Transverse colon (tissue), 4 donors: ENCODE results near the gene MYO15B. TPM values are rescaled to one million over a fixed set of nuclear protein-coding genes. Genes with fewer than 3 reads are reported as not detected.

ENCODE experiments used
- DNase-seq: peaks from one replicate; pipeline ENCODE4 v3.0.0-alpha.2; 2019
- H3K27ac ChIP-seq, 4 donors: fragments of 200-600 bp; sonication (generic); 2 replicates each; pipeline ENCODE4 v1.5.1; 2016 to 2018; ENCODE audit warnings: inconsistent platforms in 4 of 4
- H3K27me3 ChIP-seq: fragments of 200-600 bp; sonication (generic); 2 replicates; pipeline ENCODE4 v1.5.1; 2017; ENCODE audit warnings: inconsistent platforms
- H3K36me3 ChIP-seq, 4 donors: fragments of 200-600 bp; sonication (generic); 2 replicates each; pipeline ENCODE4 v1.5.1; 2017 to 2019; ENCODE audit warnings: inconsistent platforms in 4 of 4
- H3K4me1 ChIP-seq, 4 donors: fragments of 200-600 bp; sonication (generic); 2 replicates each; pipeline ENCODE4 v1.5.1; 2017 to 2020; ENCODE audit warnings: inconsistent platforms in 4 of 4
- H3K4me3 ChIP-seq, 4 donors: fragments of 200-600 bp; sonication (generic); 1 replicate in 1 of 4; 2 replicates in 3 of 4; pipeline versions ENCODE4 v1.5.1 to v1.6.1; 2017 to 2019; ENCODE audit warnings: inconsistent platforms in 4 of 4
- H3K9me3 ChIP-seq, 2 donors: fragments of 200-600 bp; sonication (generic); 2 replicates each; pipeline ENCODE4 v1.5.1; 2017 to 2019; ENCODE audit warnings: inconsistent platforms in 2 of 2
- EP300 ChIP-seq: sonication (generic); formaldehyde crosslinking; IDR thresholded peaks from one replicate; pipeline ENCODE4 v1.6.1; 2017; ENCODE audit warnings: antibody characterized with exemption, low read depth
- POLR2A ChIP-seq: fragments of 450-650 bp; IDR thresholded peaks from one replicate; pipeline ENCODE4 v1.6.1; 2016; ENCODE audit warnings: antibody characterized with exemption, mild to moderate bottlenecking, moderate library complexity
- POLR2AphosphoS5 ChIP-seq, 3 donors: sonication (generic); formaldehyde crosslinking; IDR thresholded peaks; one replicate each; pipeline ENCODE4 v1.6.1; 2016; ENCODE audit warnings: antibody characterized with exemption in 3 of 3
- WGBS, 2 donors: methylation state at CpG; one replicate each; pipeline ENCODE4 v1.1.5; 2018; ENCODE audit warnings: low coverage in 1 of 2; 5-methylcytosine and 5-hydroxymethylcytosine counted together
- in situ Hi-C, 4 donors: fragments of 200-750 bp; cut with MboI; loops; one replicate each; pipeline versions ENCODE4 v1.15.0 to v1.15.1; 2017; ENCODE audit warnings: low sequenced_read_pairs in 3 of 4, low pct_ligation_motif_present in 1 of 4, low pct_unique_long_range_greater_than_20kb in 1 of 4
- intact Hi-C: fragments of 100-400 bp; cut with DNase I; formaldehyde crosslinking; loops from one replicate; pipeline ENCODE4 v1.15.1; 2023; ENCODE audit warnings: low total_unique reads
- total RNA-seq, 4 donors: library from RNA; depleted of rRNA; stranded (reverse); fragments of >200 nt; gene quantifications; one replicate each; pipeline ENCODE4 v1.1.0, GENCODE V29; 2016
- TF ChIP-seq, protein P1 (sequence below), 5 experiments: fragments of 200-600 bp in 3 of 5; fragments of 450-650 bp in 2 of 5; sonication (generic) in 3 of 5; IDR thresholded peaks; 1 replicate in 2 of 5; 2 replicates in 3 of 5; pipeline ENCODE4 v1.5.1; 2016 to 2017; ENCODE audit warnings: antibody characterized with exemption in 5 of 5, inconsistent platforms in 3 of 5, mild to moderate bottlenecking in 2 of 5, moderate library complexity in 1 of 5

The MYO15B gene
- total RNA-seq, 4 donors from 2014 or later = 59.3 to 1,778 (median 829) TPM

- no peak overlapping the region for H3K4me3 ChIP-seq
- TF ChIP-seq EP300 (no peak), POLR2A (no peak), POLR2AphosphoS5 (IDR thresholded peaks at IDR 0.05) (no peak)
- TF ChIP-seq, protein P1, sequence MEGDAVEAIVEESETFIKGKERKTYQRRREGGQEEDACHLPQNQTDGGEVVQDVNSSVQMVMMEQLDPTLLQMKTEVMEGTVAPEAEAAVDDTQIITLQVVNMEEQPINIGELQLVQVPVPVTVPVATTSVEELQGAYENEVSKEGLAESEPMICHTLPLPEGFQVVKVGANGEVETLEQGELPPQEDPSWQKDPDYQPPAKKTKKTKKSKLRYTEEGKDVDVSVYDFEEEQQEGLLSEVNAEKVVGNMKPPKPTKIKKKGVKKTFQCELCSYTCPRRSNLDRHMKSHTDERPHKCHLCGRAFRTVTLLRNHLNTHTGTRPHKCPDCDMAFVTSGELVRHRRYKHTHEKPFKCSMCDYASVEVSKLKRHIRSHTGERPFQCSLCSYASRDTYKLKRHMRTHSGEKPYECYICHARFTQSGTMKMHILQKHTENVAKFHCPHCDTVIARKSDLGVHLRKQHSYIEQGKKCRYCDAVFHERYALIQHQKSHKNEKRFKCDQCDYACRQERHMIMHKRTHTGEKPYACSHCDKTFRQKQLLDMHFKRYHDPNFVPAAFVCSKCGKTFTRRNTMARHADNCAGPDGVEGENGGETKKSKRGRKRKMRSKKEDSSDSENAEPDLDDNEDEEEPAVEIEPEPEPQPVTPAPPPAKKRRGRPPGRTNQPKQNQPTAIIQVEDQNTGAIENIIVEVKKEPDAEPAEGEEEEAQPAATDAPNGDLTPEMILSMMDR (IDR thresholded peaks at IDR 0.05) = no peak
- H3K36me3 ChIP-seq = peaks cover 0 to 44% (median 7%) of the 10 kb centered on the region in 4 donors
- in situ Hi-C loops = no loop called here
- no peaks in the 10 kb centered on the region for H3K27me3 ChIP-seq
- H3K9me3 ChIP-seq = no peaks in the 10 kb centered on the region
- intact Hi-C loops = no loop called here
- WGBS, 2 donors = 77 to 88% methylated on average over 2 to 5 of the region's 5 CpGs
- no peak overlapping the region for H3K27ac ChIP-seq
- no peak for DNase-seq
- no peaks in the 10 kb centered on the region for H3K4me1 ChIP-seq
Observed at GRCh38 chr17:75658237-75658636, 70.6 kb downstream of the MYO15B start.

GRCh38 chr17:75661531-75661930, 73.9 kb downstream of the MYO15B start:
- no peaks in the 10 kb centered on the region for H3K9me3 ChIP-seq
- 96% methylated on average over 4 of the region's 4 CpGs; no CpG with 5 or more reads in 1 of the 2 donors for WGBS, 2 donors
- peaks cover 0 to 38% (median 7%) of the 10 kb centered on the region in 4 donors for H3K36me3 ChIP-seq
- H3K27ac ChIP-seq = no peak overlapping the region
- H3K27me3 ChIP-seq = no peaks in the 10 kb centered on the region
- TF ChIP-seq POLR2A (no peak), EP300 (no peak), POLR2AphosphoS5 (IDR thresholded peaks at IDR 0.05) (no peak)
- TF ChIP-seq, protein P1 (IDR thresholded peaks at IDR 0.05) = no peak
- H3K4me1 ChIP-seq = peaks cover 8 to 12% (median 9%) of the 10 kb centered on the region in 4 donors
- H3K4me3 ChIP-seq = no peak overlapping the region
- intact Hi-C loops (no loop called here), in situ Hi-C loops (no loop called here)
- no peak for DNase-seq

- intact Hi-C loops = no loop called here
- H3K4me3 ChIP-seq = no peak overlapping the region
- peaks cover 0 to 31% (median 7%) of the 10 kb centered on the region in 4 donors for H3K36me3 ChIP-seq
- H3K27me3 ChIP-seq = no peaks in the 10 kb centered on the region
- TF ChIP-seq EP300 (no peak), POLR2A (no peak), POLR2AphosphoS5 (IDR thresholded peaks at IDR 0.05) (no peak)
- TF ChIP-seq, protein P1 (IDR thresholded peaks at IDR 0.05) = no peak
- no peaks in the 10 kb centered on the region for H3K9me3 ChIP-seq
- WGBS, 2 donors = 96% methylated on average over 9 of the region's 9 CpGs; no CpG with 5 or more reads in 1 of the 2 donors
- no peak for DNase-seq
- H3K4me1 ChIP-seq = peaks cover 9 to 12% (median 10%) of the 10 kb centered on the region in 4 donors
- no peak overlapping the region for H3K27ac ChIP-seq
- in situ Hi-C loops = no loop called here
Observed at GRCh38 chr17:75662511-75662910, 74.9 kb downstream of the MYO15B start.

DNA sequence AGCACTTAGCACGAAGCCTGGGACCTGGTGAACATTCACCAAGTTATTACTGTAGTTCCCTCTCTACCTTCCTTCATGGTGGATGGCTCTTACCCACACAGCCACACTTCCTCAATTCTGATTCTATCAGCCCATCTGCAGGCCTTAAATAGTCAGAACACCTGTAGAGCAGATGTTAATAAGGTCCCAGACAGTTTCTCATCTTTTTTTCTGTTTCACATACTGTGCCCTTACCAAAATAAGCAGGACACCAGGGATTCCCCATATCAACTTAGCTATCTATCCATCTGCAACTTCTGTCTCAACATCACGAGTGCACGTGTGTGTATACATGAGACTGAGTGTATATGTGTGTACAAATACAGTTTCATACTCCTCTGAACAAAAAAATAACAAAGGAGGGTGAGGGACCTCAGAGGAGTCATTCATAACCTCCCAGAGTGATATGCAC, 76.5 kb downstream of the MYO15B start:
- in situ Hi-C loops = no loop called here
- Histone ChIP-seq H3K4me3 (no peak overlapping the region), H3K36me3 (peaks cover 0 to 29% (median 7%) of the 10 kb centered on the region in 4 donors), H3K9me3 (no peaks in the 10 kb centered on the region), H3K27me3 (no peaks in the 10 kb centered on the region), H3K27ac (peak overlapping the region in 1 of 4 donors; percentile 49), H3K4me1 (peaks cover 15 to 23% (median 20%) of the 10 kb centered on the region in 4 donors)
- no peak for DNase-seq
- TF ChIP-seq, protein P1 (IDR thresholded peaks at IDR 0.05) = no peak
- WGBS, 2 donors = 80 to 82% methylated on average over 2 to 3 of the region's 3 CpGs
- intact Hi-C loops = no loop called here
